Activated CD8-positive, alpha-beta memory T cell treated with anti-CD3 and anti-CD28 coated beads, Interleukin-2, amount 50 U/mL, for 1 hour (primary cell): ENCODE data around the gene BNC2.

ENCODE experiments used
- DNase-seq: peaks from one replicate; pipeline ENCODE4 v3.0.0-alpha.2; 2020; ENCODE audit errors: extremely low read depth

The BNC2 gene

GRCh38 chr9:16628413-16628812, 242.1 kb downstream of the BNC2 start:
- DNase-seq: no peak

DNA sequence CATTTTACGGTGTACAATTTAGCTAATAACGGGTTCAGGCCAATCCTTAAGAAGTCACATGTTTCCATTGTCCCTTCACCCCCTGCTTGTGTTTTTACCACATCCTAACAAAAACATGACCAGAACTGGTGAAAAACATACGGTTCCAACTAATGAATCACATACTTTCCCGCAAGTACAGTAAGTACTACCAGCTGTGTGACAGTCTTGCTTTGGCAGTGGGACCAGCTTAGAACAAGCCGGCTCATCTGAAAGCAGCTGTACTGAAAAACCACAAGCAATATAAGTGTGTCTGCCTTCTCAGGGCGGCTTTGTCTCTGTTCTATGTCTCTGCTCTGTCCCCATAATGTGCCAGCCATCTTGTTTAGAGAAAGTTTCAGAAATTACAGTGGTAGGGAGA, 242.5 kb downstream of the BNC2 start:
- no peak for DNase-seq

- no peak for DNase-seq
Measured at GRCh38 chr9:16627521-16627920, 242.9 kb downstream of the BNC2 start.

GRCh38 chr9:16626577-16627130, 243.8 kb downstream of the BNC2 start:
- DNase-seq: no peak

DNA sequence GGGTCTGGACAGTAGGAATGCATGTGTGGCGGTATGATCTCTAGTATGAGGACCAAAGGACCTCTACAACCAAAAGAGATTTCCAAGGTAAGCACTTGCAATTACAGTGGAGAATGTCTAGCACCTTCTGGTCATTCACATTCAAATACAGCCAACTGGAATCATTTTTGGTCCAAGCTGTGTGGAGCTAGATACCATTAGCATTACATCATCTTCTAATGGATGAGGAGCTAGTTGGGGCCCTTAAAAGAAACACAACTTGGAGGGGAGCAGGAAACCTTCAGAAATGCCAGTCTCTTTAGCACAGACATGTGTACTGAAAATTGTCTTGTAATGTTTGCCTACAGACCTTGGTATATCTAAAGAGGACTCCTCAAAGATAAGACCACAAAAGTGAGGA, 244.7 kb downstream of the BNC2 start:
- no peak for DNase-seq

DNA sequence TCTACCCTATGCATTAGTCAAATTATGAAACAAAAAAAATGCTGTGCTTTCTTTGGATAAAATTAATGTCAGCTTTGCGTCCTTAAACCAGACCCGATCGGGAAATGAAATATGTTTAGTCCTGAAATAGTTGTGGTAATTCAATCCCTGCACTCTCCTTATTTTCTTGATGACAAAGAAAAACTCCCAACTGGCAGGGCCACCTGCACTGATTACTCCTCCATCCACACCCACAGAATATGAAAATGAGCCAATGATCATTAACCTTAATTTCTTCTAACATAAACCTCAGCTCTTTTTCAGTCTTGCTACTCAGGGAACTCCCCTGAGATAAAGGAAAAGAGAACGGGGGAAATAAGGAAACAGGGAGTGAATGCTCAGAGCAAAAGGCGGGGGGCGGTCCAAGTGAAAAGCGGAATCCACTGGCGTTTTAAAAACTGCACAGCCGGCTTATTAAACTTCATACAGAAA, 245.3 kb downstream of the BNC2 start:
- DNase-seq: no peak

DNA sequence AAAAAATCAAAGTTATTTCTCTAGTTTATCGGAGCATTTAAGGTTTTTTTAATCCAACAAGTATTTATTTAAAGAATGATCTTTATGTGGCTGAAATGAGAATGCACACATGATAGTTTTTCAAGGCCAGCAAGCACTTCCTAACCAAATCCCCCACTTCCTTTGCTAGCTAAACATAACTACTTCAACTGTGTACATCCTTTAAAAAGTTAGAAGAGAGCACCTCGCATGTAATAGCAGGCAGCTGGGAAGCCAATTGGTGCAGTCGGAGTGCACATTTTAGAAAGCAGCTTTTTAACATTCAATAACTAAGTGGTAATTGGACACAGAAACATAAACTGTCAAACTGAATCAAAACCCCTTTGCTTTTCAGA, 245.7 kb downstream of the BNC2 start:
- no peak for DNase-seq

DNA sequence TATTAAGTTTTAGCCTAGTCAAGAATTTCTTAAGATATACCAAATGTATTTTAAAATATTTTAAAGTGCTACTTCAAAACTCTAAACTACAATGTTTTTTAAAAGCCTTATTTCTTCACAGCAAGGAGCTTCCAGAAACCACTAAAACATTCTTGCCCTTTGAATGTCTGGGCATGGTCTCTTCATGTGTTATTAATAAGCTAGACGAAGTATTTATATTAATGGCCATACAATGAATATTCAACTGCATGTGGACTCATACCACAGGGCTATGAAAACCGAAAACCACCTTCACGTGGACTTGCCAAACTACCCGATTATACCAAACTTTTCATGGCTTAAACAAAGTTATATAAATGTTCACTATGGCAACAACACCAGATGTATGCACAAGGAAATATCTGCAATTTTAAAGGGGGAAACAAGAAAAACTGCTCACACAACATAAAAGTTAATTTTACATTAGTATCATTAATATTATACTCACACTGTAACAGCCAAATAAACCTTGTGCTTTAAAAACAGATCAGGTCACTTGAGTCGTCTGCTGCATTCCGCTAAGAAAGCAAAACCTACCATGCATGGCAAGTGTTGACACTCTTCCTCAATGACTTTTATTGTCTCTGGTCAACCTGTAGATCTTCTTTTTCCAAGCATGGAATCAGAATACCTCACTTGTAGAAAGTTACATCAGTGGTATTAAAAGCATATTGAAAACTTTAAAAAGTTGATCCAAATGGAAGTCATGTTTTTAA, 246.3 kb downstream of the BNC2 start:
- no peak for DNase-seq

DNA sequence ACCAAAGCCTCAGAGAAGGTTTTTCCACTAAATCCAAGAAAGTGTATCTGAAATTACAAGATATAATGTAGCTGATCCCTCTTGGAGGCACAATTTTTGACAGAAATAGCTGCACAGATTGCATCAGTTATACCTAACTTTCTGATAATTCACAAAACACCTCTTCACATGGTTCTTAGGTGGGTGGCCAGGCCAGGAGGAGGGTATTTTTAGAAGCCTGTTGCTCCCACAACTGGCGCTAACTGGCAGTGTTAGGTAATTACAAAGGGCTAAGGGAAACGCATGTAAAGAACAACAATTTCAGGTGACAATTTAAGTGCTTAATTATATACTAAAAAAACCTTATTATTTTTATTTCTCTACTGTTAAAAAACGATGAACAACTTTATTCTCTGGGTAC, 247.9 kb downstream of the BNC2 start:
- DNase-seq: no peak

- DNase-seq: no peak
Measured at GRCh38 chr9:16619914-16620520, 250.5 kb downstream of the BNC2 start.

GRCh38 chr9:16619402-16619801, 251.1 kb downstream of the BNC2 start:
- DNase-seq: no peak

- no peak for DNase-seq
Measured at GRCh38 chr9:16618524-16618923, 251.9 kb downstream of the BNC2 start.

- no peak for DNase-seq
Measured at GRCh38 chr9:16616686-16617085, 253.8 kb downstream of the BNC2 start.

GRCh38 chr9:16615451-16615850, 255.0 kb downstream of the BNC2 start:
- no peak for DNase-seq

GRCh38 chr9:16613605-16614004, 256.9 kb downstream of the BNC2 start:
- no peak for DNase-seq

DNA sequence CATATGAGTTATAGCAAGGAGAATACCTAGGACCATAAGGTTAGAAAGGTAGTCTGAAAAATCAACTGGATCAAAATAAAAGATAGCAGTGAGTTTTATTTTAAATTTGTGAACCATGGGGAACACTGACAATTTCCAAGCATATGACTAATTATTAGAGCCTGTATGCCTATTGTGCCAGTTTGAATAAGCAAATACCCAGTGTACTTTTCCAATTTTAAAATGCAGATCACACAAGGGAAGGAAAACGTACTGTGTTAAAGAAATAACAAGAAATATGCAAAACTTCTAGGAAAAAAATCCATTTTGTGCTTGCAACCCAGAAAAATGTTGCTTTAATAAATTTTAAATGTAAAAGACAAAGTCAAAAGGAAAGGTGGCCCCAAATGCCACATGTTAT, 257.4 kb downstream of the BNC2 start:
- no peak for DNase-seq

DNA sequence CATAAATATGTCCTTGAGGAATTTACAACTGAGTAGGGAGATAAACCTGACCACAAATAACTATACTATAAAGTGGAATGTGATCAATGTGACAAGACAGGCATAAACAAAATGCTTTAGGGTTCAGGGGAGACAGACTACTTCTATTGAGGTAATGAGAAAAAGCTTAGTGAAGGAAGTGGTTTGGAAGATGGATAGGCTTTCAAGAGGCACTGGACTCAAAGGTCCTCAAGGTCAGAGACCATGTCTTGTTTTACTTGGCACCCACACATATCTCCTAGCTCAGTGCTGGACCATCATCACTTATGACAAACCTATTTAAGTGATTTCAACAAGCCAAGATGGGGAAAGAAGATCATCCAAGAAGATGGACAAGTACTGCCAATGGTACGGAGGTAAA, 257.8 kb downstream of the BNC2 start:
- no peak for DNase-seq

GRCh38 chr9:16611983-16612382, 258.5 kb downstream of the BNC2 start:
- DNase-seq: no peak

DNA sequence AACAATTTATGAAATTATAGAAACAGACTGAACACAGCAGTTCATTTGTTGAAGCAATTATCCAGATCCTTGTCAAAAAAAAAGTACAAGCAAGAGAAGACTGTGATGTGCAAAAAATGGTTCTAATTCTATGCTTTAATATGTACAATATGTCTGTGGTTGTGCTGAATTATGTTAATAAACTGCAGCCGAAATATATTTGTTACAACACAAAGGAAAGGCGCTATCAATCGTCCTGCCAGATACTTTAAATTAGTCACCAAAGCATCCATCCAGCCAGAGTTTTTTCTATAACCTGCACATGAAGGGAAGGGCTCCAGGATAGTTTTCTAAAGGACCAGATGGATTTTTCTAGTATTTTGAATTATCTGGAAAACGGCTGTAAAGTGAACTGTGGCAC, 259.5 kb downstream of the BNC2 start:
- no peak for DNase-seq

DNA sequence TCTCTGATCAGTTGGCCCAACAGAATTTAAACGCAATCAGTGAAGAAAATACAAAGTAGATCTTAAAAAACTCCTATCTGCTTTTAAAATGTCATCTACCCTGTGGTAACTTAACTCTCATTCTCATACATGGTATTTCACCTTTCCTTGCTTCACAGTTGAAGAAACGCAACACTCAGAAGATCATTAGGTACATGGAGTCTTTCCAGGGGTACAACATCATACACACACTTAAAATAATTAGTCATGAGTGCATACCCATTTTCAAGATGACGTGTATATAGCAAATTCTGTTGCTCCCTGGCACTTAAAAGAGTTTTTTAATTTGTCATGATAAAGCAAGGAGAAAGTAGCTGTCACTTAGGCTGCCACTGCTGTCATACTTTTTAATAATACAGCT, 259.9 kb downstream of the BNC2 start:
- no peak for DNase-seq

- DNase-seq: no peak
Measured at GRCh38 chr9:16608906-16609305, 261.6 kb downstream of the BNC2 start.

- DNase-seq: no peak
Measured at GRCh38 chr9:16602494-16602893, 268.0 kb downstream of the BNC2 start.

DNA sequence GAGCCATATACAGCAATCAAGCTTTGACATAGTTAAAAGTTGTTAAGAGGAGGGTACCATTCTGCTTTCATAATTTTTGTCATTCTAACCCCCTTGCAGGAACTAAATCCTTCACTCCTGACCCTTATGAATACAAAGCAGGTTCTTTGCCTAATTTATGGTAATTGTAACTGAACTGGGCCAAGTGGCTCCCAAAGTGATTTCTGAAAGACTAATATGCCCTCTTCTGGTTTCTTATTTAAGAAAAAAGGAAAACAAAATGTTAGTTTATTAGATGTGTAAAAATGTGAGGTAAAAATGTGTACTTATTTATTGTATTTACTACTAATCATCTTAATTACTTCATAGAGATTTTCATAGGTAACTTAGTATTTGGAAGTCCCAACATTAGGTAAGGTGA, 268.5 kb downstream of the BNC2 start:
- DNase-seq: no peak
